IPS-18c (cell line): Measurements from ENCODE around the gene TMEM40.
"Not testable (repeated sequence)": the region's sequence is repeated elsewhere in the genome, so short reads cannot be mapped to it uniquely, and the experiment has no call there.

Source experiments
- H3K4me3 ChIP-seq: 2 replicates; pipeline ENCODE4 v1.7.0; 2013; ENCODE audit warnings: low read depth, mild to moderate bottlenecking, low read length, moderate library complexity; ENCODE audit not compliant: insufficient read depth
- H3K9me3 ChIP-seq: one replicate; pipeline ENCODE4 v1.6.1; 2013; ENCODE audit warnings: mild to moderate bottlenecking, low read length, moderate library complexity; ENCODE audit not compliant: control insufficient read depth, insufficient read depth

TMEM40 gene

DNA sequence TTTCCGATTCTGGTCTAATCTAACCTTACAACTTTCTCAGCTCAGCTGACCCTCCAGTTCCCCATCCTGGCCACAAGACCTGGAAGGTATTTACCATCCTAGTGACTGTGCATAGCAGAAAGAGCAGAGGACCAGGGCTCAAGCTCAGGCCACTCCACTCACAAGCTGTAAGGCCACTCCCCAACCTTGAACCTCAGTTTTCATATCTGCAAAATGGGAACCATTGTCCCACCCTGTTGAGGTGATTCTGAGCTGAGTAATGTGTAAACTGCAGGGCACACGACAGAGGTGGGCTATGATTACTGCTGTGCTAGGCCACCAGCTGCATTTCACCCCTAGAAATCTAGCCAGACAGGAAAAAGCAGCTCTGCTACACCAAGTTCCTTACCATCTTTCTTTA, 21.7 kb downstream of the TMEM40 start:
- H3K4me3 ChIP-seq = no peak overlapping the region
- H3K9me3 ChIP-seq = peaks cover 2% of the 10 kb centered on the region

GRCh38 chr3:12734960-12735359, 24.1 kb downstream of the TMEM40 start:
- H3K4me3 ChIP-seq = no peak overlapping the region

DNA sequence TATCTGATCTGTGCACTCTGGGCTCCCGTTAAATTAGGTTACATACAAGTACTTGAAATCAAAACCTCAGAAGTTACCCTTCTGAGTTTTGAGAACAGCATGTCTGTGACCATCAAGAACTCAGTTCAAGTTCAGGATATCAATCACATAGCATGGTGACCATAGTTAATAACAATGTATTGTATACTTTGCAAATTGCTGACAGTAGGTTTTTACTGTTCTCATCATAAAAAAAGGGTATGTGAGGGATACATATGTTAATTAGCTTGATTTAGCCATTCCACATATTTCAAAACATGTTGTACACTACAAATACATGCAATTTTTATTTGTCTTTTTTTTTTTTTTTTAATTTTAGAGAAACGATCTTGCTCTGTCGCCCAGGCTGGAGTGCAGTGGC, 25.5 kb downstream of the TMEM40 start:
- Histone ChIP-seq H3K4me3 (no peak overlapping the region), H3K9me3 (peaks cover 4% of the 10 kb centered on the region)

More at GRCh38 chr3:12734960-12735359, 24.1 kb downstream of the TMEM40 start:
- H3K9me3 ChIP-seq = peaks cover 4% of the 10 kb centered on the region

- H3K4me3 ChIP-seq = no peak overlapping the region
- H3K9me3 ChIP-seq = peaks cover 4% of the 10 kb centered on the region
Measured at GRCh38 chr3:12730506-12731242, 28.4 kb downstream of the TMEM40 start.

GRCh38 chr3:12729051-12729651, 29.9 kb downstream of the TMEM40 start:
- Histone ChIP-seq H3K4me3 (no peak overlapping the region), H3K9me3 (peaks cover 4% of the 10 kb centered on the region)

DNA sequence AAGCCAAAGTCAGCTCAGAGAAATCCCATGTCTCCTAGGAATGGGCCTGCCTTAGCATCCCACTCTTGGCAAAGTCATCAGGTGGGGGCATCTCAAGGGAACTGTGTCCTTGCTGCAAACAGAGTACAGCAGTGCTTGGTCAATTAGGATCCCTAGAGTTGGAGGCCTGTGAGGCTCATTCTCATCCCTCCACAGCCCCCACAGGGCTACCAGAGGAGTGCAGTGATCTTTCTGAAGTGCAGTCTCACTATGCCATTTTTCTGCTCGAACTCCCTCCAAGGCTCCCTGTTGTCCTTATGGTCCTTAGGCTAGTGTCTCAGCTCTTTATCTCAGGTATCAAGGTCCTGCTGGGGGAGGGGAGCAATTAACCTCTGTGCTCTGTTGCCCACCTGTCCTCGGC, 31.1 kb downstream of the TMEM40 start:
- Histone ChIP-seq H3K9me3 (peaks cover 4% of the 10 kb centered on the region), H3K4me3 (no peak overlapping the region)

GRCh38 chr3:12727481-12727880, 31.6 kb downstream of the TMEM40 start:
- Histone ChIP-seq H3K4me3 (no peak overlapping the region), H3K9me3 (peaks cover 3% of the 10 kb centered on the region)

GRCh38 chr3:12725436-12725835, 33.6 kb downstream of the TMEM40 start:
- H3K9me3 ChIP-seq = no peaks in the 10 kb centered on the region
- H3K4me3 ChIP-seq = no peak overlapping the region

- Histone ChIP-seq H3K9me3 (no peaks in the 10 kb centered on the region), H3K4me3 (no peak overlapping the region)
Measured at GRCh38 chr3:12724794-12725193, 34.3 kb downstream of the TMEM40 start.

DNA sequence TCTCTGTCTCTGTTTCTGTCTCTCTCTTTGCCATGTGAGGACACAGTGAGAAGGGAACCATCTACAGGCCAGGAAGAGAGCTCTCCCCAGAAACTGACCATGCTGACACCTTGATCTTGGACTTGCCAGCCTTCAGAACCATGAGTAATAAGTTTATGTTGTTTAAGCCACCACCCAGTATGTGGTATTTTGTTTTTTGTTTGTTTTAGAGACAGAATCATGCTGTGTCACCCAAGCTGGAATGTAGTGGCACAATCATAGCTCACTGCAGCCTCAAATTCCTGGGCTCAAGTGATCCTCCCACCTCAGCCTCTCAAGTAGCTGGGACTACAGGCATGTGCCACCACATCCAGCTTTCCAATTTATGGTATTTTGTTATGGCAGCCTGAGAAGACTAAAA, 35.7 kb downstream of the TMEM40 start:
- H3K9me3 ChIP-seq, H3K4me3 ChIP-seq: not testable (repeated sequence)

DNA sequence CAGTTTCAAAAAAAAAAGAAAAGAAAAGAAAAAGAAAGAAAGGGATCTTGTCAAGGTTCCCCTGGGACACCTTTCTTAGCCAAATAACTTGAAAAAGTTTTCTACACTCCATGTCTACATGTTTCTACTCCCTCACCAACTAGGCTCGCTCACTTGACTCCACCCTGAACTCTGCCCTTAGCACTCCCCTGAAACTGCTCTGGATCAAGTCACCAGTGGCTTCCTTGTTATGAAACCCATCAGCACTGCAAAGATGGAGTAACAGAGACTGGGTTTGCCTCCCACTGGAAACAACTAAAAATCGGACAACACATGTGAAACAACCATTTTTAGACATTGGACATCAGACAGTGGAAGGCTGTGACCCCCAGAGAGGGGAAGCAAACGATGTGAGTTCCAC, 36.8 kb downstream of the TMEM40 start:
- Histone ChIP-seq H3K9me3 (no peaks in the 10 kb centered on the region), H3K4me3 (no peak overlapping the region)

GRCh38 chr3:12719984-12720898, 38.8 kb downstream of the TMEM40 start:
- no peak overlapping the region for H3K4me3 ChIP-seq
- H3K9me3 ChIP-seq = no peaks in the 10 kb centered on the region

DNA sequence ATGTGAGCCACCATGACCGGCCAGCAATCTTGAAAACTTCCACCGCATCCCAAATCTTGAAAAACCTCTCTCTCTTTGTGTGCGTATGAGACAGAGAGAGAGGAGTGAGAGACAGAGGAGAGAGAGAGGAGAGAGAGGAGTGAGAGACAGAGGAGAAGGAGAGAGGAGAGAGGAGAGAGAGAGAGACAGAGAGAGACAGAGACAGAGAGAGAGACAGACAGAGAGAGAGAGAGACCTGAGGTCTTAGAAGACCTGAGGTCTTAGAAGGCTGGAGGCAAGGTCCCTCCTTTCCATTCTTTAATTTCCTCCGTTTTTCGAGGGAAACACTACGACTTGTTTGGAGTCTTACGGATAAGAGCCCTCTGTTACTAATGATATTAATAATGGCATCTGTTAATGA, 39.5 kb downstream of the TMEM40 start:
- Histone ChIP-seq H3K9me3 (no peaks in the 10 kb centered on the region), H3K4me3 (no peak overlapping the region)

GRCh38 chr3:12716605-12717151, 42.4 kb downstream of the TMEM40 start:
- H3K9me3 ChIP-seq = no peaks in the 10 kb centered on the region
- H3K4me3 ChIP-seq = no peak overlapping the region

DNA sequence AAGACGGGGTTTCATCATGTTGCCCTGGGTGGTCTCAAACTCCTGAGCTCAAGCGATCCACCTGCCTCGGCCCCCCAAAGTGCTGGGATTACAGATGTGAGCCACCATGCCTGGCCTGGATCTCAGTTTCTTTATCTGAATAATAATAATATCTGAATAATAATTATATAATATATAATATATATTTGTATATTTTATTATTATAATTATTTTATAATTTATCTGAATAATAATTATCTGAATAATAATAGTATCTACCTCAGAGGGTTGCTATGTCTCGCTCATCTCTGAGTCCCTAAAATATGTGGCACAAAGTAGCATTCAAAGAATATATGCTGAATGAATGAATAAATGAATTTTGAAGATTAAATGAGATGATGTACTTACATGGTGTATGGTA, 44.8 kb downstream of the TMEM40 start:
- no peak overlapping the region for H3K4me3 ChIP-seq
- H3K9me3 ChIP-seq = no peaks in the 10 kb centered on the region

DNA sequence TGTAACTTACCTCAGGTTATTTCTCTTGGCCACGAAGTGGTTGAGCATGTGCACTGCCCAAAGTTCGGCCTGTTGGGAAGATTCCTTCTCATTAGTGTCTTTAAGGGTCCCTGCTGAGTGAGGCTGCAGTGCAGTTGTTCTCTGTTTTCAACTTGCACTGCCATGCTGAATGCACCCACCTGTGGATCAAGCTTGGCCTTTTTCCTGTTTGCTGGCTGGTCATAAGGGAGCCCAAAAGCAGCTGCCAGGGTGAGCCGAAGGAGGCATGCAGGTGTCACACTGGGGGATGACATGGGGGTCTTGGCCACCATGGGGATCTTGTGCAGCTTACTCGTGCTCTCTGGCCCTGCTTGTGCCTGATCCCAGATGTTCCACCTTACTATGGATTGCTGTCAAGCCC, 49.0 kb downstream of the TMEM40 start:
- Histone ChIP-seq H3K4me3 (no peak overlapping the region), H3K9me3 (no peaks in the 10 kb centered on the region)

DNA sequence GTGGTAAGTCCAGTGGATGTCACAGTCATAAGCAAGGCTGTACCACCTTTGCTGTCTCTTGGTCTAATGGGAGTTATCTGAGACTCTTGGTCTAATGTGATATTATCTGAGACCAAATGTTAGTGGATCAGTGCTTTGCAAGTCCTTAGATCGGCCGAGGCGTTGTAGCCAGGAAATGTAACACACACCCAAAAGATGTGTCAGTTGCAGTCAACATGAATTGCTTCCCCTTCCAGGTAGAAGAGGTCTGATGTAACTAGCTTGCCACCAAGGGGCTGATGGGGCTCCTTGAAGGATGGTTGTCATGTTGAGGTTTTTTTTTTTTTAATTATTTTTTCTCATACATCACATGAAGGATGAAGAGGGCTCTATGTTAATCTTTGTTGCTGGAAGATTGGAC, 49.7 kb downstream of the TMEM40 start:
- no peaks in the 10 kb centered on the region for H3K9me3 ChIP-seq
- no peak overlapping the region for H3K4me3 ChIP-seq
